Osteoblast (primary cell): ENCODE measurements around the gene NEK10. TPM values are rescaled to one million over a fixed set of nuclear protein-coding genes. Genes with fewer than 3 reads are reported as not detected.
A peak's percentile ranks its signal among the peaks of the same experiment; 100 is the strongest.

Source experiments
- DNase-seq: peaks from one replicate; pipeline ENCODE4 v3.0.0; 2011; ENCODE audit warnings: low spot score, mixed read lengths; ENCODE audit not compliant: insufficient read length; ENCODE audit errors: missing footprints
- H2AFZ ChIP-seq: 2 replicates; pipeline ENCODE4 v1.6.0; 2011; ENCODE audit warnings: mild to moderate bottlenecking, low read length
- H3K27ac ChIP-seq: 2 replicates; pipeline ENCODE4 v1.5.1; 2011; ENCODE audit warnings: mild to moderate bottlenecking, low read depth, low read length, moderate library complexity
- H3K27me3 ChIP-seq: 2 replicates; pipeline ENCODE4 v1.6.0; 2012; ENCODE audit warnings: mild to moderate bottlenecking, control low read depth, inconsistent platforms, low read length, moderate library complexity; ENCODE audit not compliant: insufficient read depth
- H3K36me3 ChIP-seq: 2 replicates; pipeline ENCODE4 v1.5.1; 2011; ENCODE audit warnings: mild to moderate bottlenecking, low read length, control low read depth, moderate library complexity; ENCODE audit not compliant: insufficient read depth
- H3K4me1 ChIP-seq: 2 replicates; pipeline ENCODE4 v1.5.1; 2011; ENCODE audit warnings: mild to moderate bottlenecking, low read length, control low read depth, moderate library complexity; ENCODE audit not compliant: insufficient read depth
- H3K4me2 ChIP-seq: 2 replicates; pipeline ENCODE4 v1.6.0; 2011; ENCODE audit warnings: mild to moderate bottlenecking, low read length; ENCODE audit not compliant: insufficient read depth
- H3K4me3 ChIP-seq: fragments of 200-600 bp; sonication (generic); 3 replicates; pipeline ENCODE4 v1.5.1; 2012; ENCODE audit warnings: mild to moderate bottlenecking, low read length, inconsistent platforms; ENCODE audit not compliant: insufficient read depth
- H3K79me2 ChIP-seq: 2 replicates; pipeline ENCODE4 v1.6.0; 2012; ENCODE audit warnings: mild to moderate bottlenecking, low read length, control low read depth, inconsistent platforms; ENCODE audit not compliant: insufficient read depth
- H3K9me3 ChIP-seq: 2 replicates; pipeline ENCODE4 v1.5.1; 2011; ENCODE audit warnings: low read depth, low read length, control low read depth
- H4K20me1 ChIP-seq: 2 replicates; pipeline ENCODE4 v1.6.0; 2012; ENCODE audit warnings: mild to moderate bottlenecking, low read length, control low read depth; ENCODE audit not compliant: insufficient read depth
- CTCF ChIP-seq: IDR thresholded peaks from 2 replicates; pipeline ENCODE4 v1.5.1; 2011; ENCODE audit warnings: mild to moderate bottlenecking, low read depth, low read length, moderate library complexity; ENCODE audit errors: extremely low read depth
- total RNA-seq: library from RNA; depleted of rRNA; stranded (reverse); fragments of >200 nt; gene quantifications from 2 replicates; pipeline ENCODE4 v1.2.3, GENCODE V29; 2012

Gene NEK10
- total RNA-seq, 1 donor, result 69.8 TPM

GRCh38 chr3:27224197-27224596, 145.0 kb downstream of the NEK10 start:
- no peaks in the 10 kb centered on the region for H3K27me3 ChIP-seq
- peaks cover 19% of the 10 kb centered on the region for H3K4me1 ChIP-seq
- no peak for TF ChIP-seq CTCF
- no peaks in the 10 kb centered on the region for H3K79me2 ChIP-seq
- peak overlapping the region; percentile 6 for H3K4me2 ChIP-seq
- H3K36me3 ChIP-seq, result peaks cover 3% of the 10 kb centered on the region
- no peak overlapping the region for H3K27ac ChIP-seq
- peak overlapping the region; percentile 1 for H2AFZ ChIP-seq
- no peaks in the 10 kb centered on the region for H3K9me3 ChIP-seq
- DNase-seq, result peak; percentile 65
- H3K4me3 ChIP-seq, result no peak overlapping the region
- H4K20me1 ChIP-seq, result no peaks in the 10 kb centered on the region

GRCh38 chr3:27221264-27221932, 147.8 kb downstream of the NEK10 start:
- H3K4me1 ChIP-seq, result peaks cover 36% of the 10 kb centered on the region
- H3K27me3 ChIP-seq, result no peaks in the 10 kb centered on the region
- DNase-seq, result no peak
- H4K20me1 ChIP-seq, result no peaks in the 10 kb centered on the region
- H3K27ac ChIP-seq, result no peak overlapping the region
- no peak for TF ChIP-seq CTCF
- H3K79me2 ChIP-seq, result no peaks in the 10 kb centered on the region
- no peak overlapping the region for H3K4me3 ChIP-seq
- no peaks in the 10 kb centered on the region for H3K9me3 ChIP-seq
- peaks cover 3% of the 10 kb centered on the region for H3K36me3 ChIP-seq
- no peak overlapping the region for H2AFZ ChIP-seq
- no peak overlapping the region for H3K4me2 ChIP-seq

GRCh38 chr3:27220166-27220565, 149.0 kb downstream of the NEK10 start:
- peaks cover 3% of the 10 kb centered on the region for H3K36me3 ChIP-seq
- H3K79me2 ChIP-seq, result no peaks in the 10 kb centered on the region
- H3K4me3 ChIP-seq, result no peak overlapping the region
- DNase-seq, result peak; percentile 2
- H4K20me1 ChIP-seq, result no peaks in the 10 kb centered on the region
- no peak overlapping the region for H3K27ac ChIP-seq
- no peaks in the 10 kb centered on the region for H3K9me3 ChIP-seq
- H2AFZ ChIP-seq, result no peak overlapping the region
- H3K4me2 ChIP-seq, result no peak overlapping the region
- TF ChIP-seq CTCF, result no peak
- H3K4me1 ChIP-seq, result peaks cover 39% of the 10 kb centered on the region
- no peaks in the 10 kb centered on the region for H3K27me3 ChIP-seq

DNA sequence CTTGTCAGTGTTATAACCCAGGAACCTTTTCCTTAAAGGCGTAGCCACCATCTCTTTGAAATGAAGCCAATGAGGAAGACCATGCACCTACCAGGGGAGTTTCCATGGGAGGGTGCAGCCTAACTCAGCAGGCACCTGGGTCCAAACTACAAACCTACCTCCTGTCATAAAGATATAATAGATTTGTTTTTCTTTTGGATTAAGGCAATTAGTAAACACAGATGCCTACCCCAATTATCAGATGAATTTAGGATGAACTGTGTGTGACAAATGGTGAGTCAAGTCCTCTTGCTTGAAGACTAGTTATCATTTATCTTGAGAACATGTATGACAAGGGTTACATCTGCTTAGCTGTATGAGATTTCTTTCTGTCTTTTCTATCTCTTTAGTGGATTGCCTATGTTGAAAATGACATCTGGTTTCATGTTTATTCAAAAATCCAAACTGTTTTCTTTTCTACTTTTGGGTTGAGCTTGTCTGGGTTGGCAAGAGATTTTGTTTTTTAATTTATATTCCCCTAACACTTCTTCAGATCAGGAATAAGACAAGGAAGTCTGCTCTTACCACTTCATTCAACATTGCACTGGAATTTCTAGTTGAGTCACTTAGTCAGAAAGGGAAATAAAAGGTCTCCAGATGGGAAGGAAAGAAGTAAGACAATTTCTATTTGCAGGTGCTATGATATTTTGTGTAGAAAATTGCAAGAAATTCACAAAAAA, 149.9 kb downstream of the NEK10 start:
- Histone ChIP-seq H3K4me2 (no peak overlapping the region), H2AFZ (no peak overlapping the region), H3K79me2 (no peaks in the 10 kb centered on the region), H3K27me3 (no peaks in the 10 kb centered on the region), H3K4me3 (no peak overlapping the region), H3K4me1 (peaks cover 33% of the 10 kb centered on the region), H4K20me1 (no peaks in the 10 kb centered on the region), H3K27ac (no peak overlapping the region), H3K9me3 (no peaks in the 10 kb centered on the region), H3K36me3 (peaks cover 3% of the 10 kb centered on the region)
- DNase-seq, result peak; percentile 83
- no peak for TF ChIP-seq CTCF
